Glutamatergic neuron (in vitro differentiated cells): ENCODE measurements around the gene SFXN1. TPM values are rescaled to one million over a fixed set of nuclear protein-coding genes. Genes with fewer than 3 reads are reported as not detected.

ENCODE experiments used
- DNase-seq: peaks from one replicate; pipeline ENCODE4 v3.0.0; 2022
- H3K27ac Mint-ChIP-seq: one replicate; pipeline ENCODE4 v1.8.0; 2020; ENCODE audit warnings: mild to moderate bottlenecking, mixed read lengths, inconsistent platforms; ENCODE audit not compliant: unreplicated experiment
- H3K27me3 Mint-ChIP-seq: one replicate; pipeline ENCODE4 v1.8.0; 2020; ENCODE audit warnings: mild to moderate bottlenecking, moderate library complexity, mixed read lengths, inconsistent platforms; ENCODE audit not compliant: unreplicated experiment
- H3K36me3 Mint-ChIP-seq: one replicate; pipeline ENCODE4 v1.8.0; 2020; ENCODE audit warnings: mild to moderate bottlenecking, mixed read lengths, inconsistent platforms; ENCODE audit not compliant: unreplicated experiment
- H3K4me1 Mint-ChIP-seq: one replicate; pipeline ENCODE4 v1.8.0; 2020; ENCODE audit warnings: mild to moderate bottlenecking, low read depth, mixed read lengths, inconsistent platforms; ENCODE audit not compliant: unreplicated experiment
- H3K4me3 Mint-ChIP-seq: one replicate; pipeline ENCODE4 v1.8.0; 2020; ENCODE audit warnings: mild to moderate bottlenecking, mixed read lengths, inconsistent platforms; ENCODE audit not compliant: unreplicated experiment
- H3K9me3 Mint-ChIP-seq: one replicate; pipeline ENCODE4 v1.8.0; 2020; ENCODE audit warnings: mild to moderate bottlenecking, moderate library complexity, mixed read lengths, inconsistent platforms; ENCODE audit not compliant: unreplicated experiment
- CTCF ChIP-seq: fragments of 200-600 bp; sonication (generic); IDR thresholded peaks from one replicate; pipeline ENCODE4 v1.5.0; 2021; ENCODE audit not compliant: partially characterized antibody, unreplicated experiment
- total RNA-seq: library from RNA; stranded (reverse); fragmentation: NEBNext Ultra II Directional; extraction: Animal tissue kit (Norgen Biotek cat#: 25700); gene quantifications from one replicate; pipeline ENCODE4 v1.2.1, GENCODE V29; 2021; ENCODE audit not compliant: unreplicated experiment

The SFXN1 gene
- total RNA-seq, 1 donor from 2014 or later: 67.7 TPM

GRCh38 chr5:175478008-175478383, 364 bp upstream of the SFXN1 start:
- Mint-ChIP-seq H3K9me3 (peaks cover 3% of the 10 kb centered on the region), H3K4me3 (peak overlapping the region; percentile 83), H3K4me1 (peaks cover 11% of the 10 kb centered on the region), H3K36me3 (peaks cover 5% of the 10 kb centered on the region), H3K27me3 (no peaks in the 10 kb centered on the region), H3K27ac (peak overlapping the region; percentile 13)
- TF ChIP-seq CTCF: no peak
- DNase-seq: no peak

- H3K9me3 Mint-ChIP-seq: peaks cover 3% of the 10 kb centered on the region
- no peak for TF ChIP-seq CTCF
- H3K36me3 Mint-ChIP-seq: peaks cover 4% of the 10 kb centered on the region
- H3K4me1 Mint-ChIP-seq: peaks cover 11% of the 10 kb centered on the region
- no peaks in the 10 kb centered on the region for H3K27me3 Mint-ChIP-seq
- peak overlapping the region; percentile 93 for H3K4me3 Mint-ChIP-seq
- peak overlapping the region; percentile 77 for H3K27ac Mint-ChIP-seq
- DNase-seq: no peak
These were observed 943 bp downstream of the SFXN1 start for GRCh38 chr5:175479125-175479881.

- no peak overlapping the region for H3K27ac Mint-ChIP-seq
- peaks cover 8% of the 10 kb centered on the region for H3K4me1 Mint-ChIP-seq
These were observed 5.0 kb downstream of the SFXN1 start for GRCh38 chr5:175483337-175483736.

GRCh38 chr5:175484322-175484721, 6.0 kb downstream of the SFXN1 start:
- Mint-ChIP-seq H3K4me3 (no peak overlapping the region), H3K27ac (no peak overlapping the region), H3K36me3 (peaks cover 5% of the 10 kb centered on the region), H3K9me3 (peaks cover 3% of the 10 kb centered on the region), H3K4me1 (peaks cover 8% of the 10 kb centered on the region), H3K27me3 (no peaks in the 10 kb centered on the region)
- no peak for DNase-seq
- TF ChIP-seq CTCF: no peak

More at GRCh38 chr5:175483337-175483736, 5.0 kb downstream of the SFXN1 start:
- no peak overlapping the region for H3K4me3 Mint-ChIP-seq
- no peak for TF ChIP-seq CTCF
- H3K36me3 Mint-ChIP-seq: no peaks in the 10 kb centered on the region
- no peaks in the 10 kb centered on the region for H3K27me3 Mint-ChIP-seq
- H3K9me3 Mint-ChIP-seq: peaks cover 3% of the 10 kb centered on the region
- DNase-seq: no peak

GRCh38 chr5:175484829-175485228, 6.5 kb downstream of the SFXN1 start:
- peaks cover 5% of the 10 kb centered on the region for H3K36me3 Mint-ChIP-seq

More at GRCh38 chr5:175484829-175485228, 6.5 kb downstream of the SFXN1 start:
- DNase-seq: no peak
- no peak overlapping the region for H3K4me3 Mint-ChIP-seq
- no peaks in the 10 kb centered on the region for H3K9me3 Mint-ChIP-seq
- H3K4me1 Mint-ChIP-seq: peaks cover 5% of the 10 kb centered on the region
- no peak for TF ChIP-seq CTCF
- H3K27ac Mint-ChIP-seq: no peak overlapping the region
- H3K27me3 Mint-ChIP-seq: no peaks in the 10 kb centered on the region
